Fibroblast of lung (primary cell): Measurements from ENCODE around the gene ARHGAP10. TPM values are rescaled to one million over a fixed set of nuclear protein-coding genes. Genes with fewer than 3 reads are reported as not detected.

Source experiments
- DNase-seq, 2 donors: peaks; one replicate each; pipeline versions ENCODE4 v3.0.0 to v3.0.0-alpha.2; 2010; ENCODE audit warnings: low read depth in 2 of 2
- H2AFZ ChIP-seq: 2 replicates; pipeline ENCODE4 v1.5.1; 2012; ENCODE audit warnings: low read length, control low read depth, inconsistent platforms
- H3K27ac ChIP-seq: 2 replicates; pipeline ENCODE4 v1.5.1; 2011; ENCODE audit warnings: low read length, control low read depth; ENCODE audit not compliant: insufficient read depth
- H3K27me3 ChIP-seq: 2 replicates; pipeline ENCODE4 v1.5.1; 2011; ENCODE audit warnings: mild to moderate bottlenecking, low read length; ENCODE audit not compliant: control insufficient read depth, insufficient read depth
- H3K36me3 ChIP-seq: 2 replicates; pipeline ENCODE4 v1.5.1; 2011; ENCODE audit warnings: low read length; ENCODE audit not compliant: control insufficient read depth, insufficient read depth
- H3K4me1 ChIP-seq: 2 replicates; pipeline ENCODE4 v1.5.1; 2011; ENCODE audit warnings: low read length; ENCODE audit not compliant: control insufficient read depth, insufficient read depth; ENCODE audit errors: extremely low read depth
- H3K4me2 ChIP-seq: 2 replicates; pipeline ENCODE4 v1.5.1; 2011; ENCODE audit warnings: low read length, control low read depth; ENCODE audit not compliant: insufficient read depth; ENCODE audit errors: extremely low read depth
- H3K4me3 ChIP-seq, 4 experiments: fragments of 200-600 bp in 1 of 4; sonication (generic) in 1 of 4; replicated peaks in 1 of 4; 2 replicates each; pipeline ENCODE4 v1.5.1; 2011 to 2016; ENCODE audit warnings: low read length in 4 of 4, low read depth in 3 of 4, mild to moderate bottlenecking in 3 of 4, control low read depth in 2 of 4, inconsistent platforms in 1 of 4, mixed read lengths in 1 of 4; ENCODE audit not compliant: insufficient read depth in 1 of 4; ENCODE audit errors: control extremely low read depth in 1 of 4
- H3K79me2 ChIP-seq: 2 replicates; pipeline ENCODE4 v1.5.1; 2012; ENCODE audit warnings: mild to moderate bottlenecking, low read length, inconsistent platforms; ENCODE audit not compliant: control insufficient read depth, insufficient read depth
- H3K9ac ChIP-seq: 2 replicates; pipeline ENCODE4 v1.5.1; 2011; ENCODE audit warnings: mild to moderate bottlenecking, low read length, control low read depth; ENCODE audit not compliant: insufficient read depth
- H3K9me3 ChIP-seq: 2 replicates; pipeline ENCODE4 v1.5.1; 2012; ENCODE audit warnings: low read depth, low read length; ENCODE audit not compliant: control insufficient read depth, insufficient read depth
- H4K20me1 ChIP-seq: 2 replicates; pipeline ENCODE4 v1.5.1; 2011; ENCODE audit warnings: low read length; ENCODE audit not compliant: control insufficient read depth, insufficient read depth; ENCODE audit errors: extremely low read depth
- EZH2 ChIP-seq: IDR thresholded peaks from 2 replicates; pipeline ENCODE4 v1.5.1; 2012; ENCODE audit warnings: low read length, control low read depth, mild to moderate bottlenecking; ENCODE audit errors: missing control alignments
- polyA plus RNA-seq, 2 donors: library from polyadenylated mRNA; depleted of rRNA in 1 of 2; stranded (reverse) in 1 of 2; unstranded in 1 of 2; fragments of >200 nt; gene quantifications; 2 replicates each; pipeline ENCODE4 v1.2.1, GENCODE V29; 2011 to 2012; ENCODE audit warnings: missing spikeins in 1 of 2
- total RNA-seq: library from RNA; depleted of rRNA; stranded (reverse); fragments of >200 nt; gene quantifications from 2 replicates; pipeline ENCODE4 v1.2.1, GENCODE V29; 2014
- TF ChIP-seq, protein P1 (sequence below), 2 donors: IDR thresholded peaks in 1 of 2; conservative IDR thresholded peaks in 1 of 2; 1 replicate in 1 of 2; 2 replicates in 1 of 2; pipeline ENCODE4 v1.5.1; 2011 to 2012; ENCODE audit warnings: low read length in 2 of 2, control low read depth in 1 of 2, inconsistent platforms in 1 of 2, low read depth in 1 of 2, mild to moderate bottlenecking in 1 of 2

The ARHGAP10 gene
- total and polyA plus RNA-seq, 2 donors (not counting 1 experiment from before 2014, with no cell fraction given): 21.6 to 35.8 TPM

DNA sequence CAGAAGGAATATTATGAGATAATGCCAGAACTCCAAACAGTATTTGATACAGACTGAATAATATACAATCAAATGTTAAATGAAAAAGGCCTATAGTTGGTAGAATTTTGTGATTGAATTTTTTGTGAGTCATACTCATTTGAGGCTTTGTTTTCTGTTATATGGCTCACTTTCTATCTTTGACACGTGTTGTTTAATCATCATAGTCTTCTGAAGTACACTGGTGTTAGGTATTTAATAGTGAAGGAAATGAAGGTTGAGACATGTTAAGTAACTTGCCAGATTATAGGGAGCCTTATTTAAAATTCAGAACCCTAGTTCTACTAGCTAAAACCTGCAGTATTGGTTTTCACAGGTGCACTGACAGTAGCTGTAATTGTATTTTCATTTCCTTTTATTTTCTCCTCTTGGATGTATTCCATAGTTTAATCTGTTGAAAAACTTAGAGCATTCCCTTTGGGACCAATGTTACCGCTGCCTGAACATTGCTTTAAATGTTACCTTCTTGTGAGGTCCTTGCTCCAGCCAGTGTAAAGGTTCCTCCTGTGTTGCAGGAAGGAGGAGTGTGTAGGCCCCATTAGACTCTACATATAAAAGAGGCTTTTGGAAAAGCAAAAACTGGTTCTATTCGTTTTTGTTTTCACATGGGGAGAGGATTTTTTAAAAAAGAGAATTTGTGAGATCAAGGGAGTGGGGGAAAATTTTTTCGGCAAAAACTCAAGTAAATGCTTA, 224.1 kb downstream of the ARHGAP10 start:
- Histone ChIP-seq H3K9me3 (no peaks in the 10 kb centered on the region), H3K4me2 (no peak overlapping the region), H3K4me1 (no peaks in the 10 kb centered on the region), H3K4me3 (no peak overlapping the region), H3K9ac (no peak overlapping the region), H3K36me3 (no peaks in the 10 kb centered on the region), H4K20me1 (no peaks in the 10 kb centered on the region), H3K27me3 (no peaks in the 10 kb centered on the region), H2AFZ (no peak overlapping the region), H3K79me2 (no peaks in the 10 kb centered on the region), H3K27ac (no peak overlapping the region)
- TF ChIP-seq, protein P1, sequence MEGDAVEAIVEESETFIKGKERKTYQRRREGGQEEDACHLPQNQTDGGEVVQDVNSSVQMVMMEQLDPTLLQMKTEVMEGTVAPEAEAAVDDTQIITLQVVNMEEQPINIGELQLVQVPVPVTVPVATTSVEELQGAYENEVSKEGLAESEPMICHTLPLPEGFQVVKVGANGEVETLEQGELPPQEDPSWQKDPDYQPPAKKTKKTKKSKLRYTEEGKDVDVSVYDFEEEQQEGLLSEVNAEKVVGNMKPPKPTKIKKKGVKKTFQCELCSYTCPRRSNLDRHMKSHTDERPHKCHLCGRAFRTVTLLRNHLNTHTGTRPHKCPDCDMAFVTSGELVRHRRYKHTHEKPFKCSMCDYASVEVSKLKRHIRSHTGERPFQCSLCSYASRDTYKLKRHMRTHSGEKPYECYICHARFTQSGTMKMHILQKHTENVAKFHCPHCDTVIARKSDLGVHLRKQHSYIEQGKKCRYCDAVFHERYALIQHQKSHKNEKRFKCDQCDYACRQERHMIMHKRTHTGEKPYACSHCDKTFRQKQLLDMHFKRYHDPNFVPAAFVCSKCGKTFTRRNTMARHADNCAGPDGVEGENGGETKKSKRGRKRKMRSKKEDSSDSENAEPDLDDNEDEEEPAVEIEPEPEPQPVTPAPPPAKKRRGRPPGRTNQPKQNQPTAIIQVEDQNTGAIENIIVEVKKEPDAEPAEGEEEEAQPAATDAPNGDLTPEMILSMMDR (conservative IDR thresholded peaks at IDR 0.05 in 1 of 2, IDR thresholded peaks at IDR 0.05 in 1 of 2; ENCODE audit: low read depth in 1 of 2, low read length in 2 of 2): no peak
- TF ChIP-seq EZH2: no peak
- DNase-seq: no peak

DNA sequence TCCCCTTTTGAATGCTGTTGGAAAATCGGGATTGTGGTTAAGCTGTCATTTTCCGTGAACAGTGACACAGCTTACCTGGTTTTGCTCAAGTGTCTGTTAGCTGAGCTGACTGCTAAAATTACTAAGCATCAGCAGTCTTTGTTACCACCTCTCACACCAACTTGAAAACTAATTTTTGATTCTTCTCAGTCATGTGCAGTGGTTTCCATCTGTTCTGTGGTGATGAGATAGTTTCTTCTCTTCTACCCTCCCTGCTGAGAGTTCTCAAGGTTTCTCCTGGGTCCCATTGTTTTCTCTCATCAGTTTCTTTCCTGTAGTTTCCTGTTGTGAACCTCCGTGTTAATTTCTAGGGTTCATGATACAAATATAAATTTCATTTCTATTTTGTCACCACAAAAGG, 225.6 kb downstream of the ARHGAP10 start:
- Histone ChIP-seq H3K9ac (no peak overlapping the region), H3K4me1 (no peaks in the 10 kb centered on the region), H3K4me3 (no peak overlapping the region), H3K79me2 (no peaks in the 10 kb centered on the region), H3K27ac (no peak overlapping the region), H3K36me3 (no peaks in the 10 kb centered on the region), H4K20me1 (no peaks in the 10 kb centered on the region), H2AFZ (no peak overlapping the region), H3K27me3 (no peaks in the 10 kb centered on the region), H3K4me2 (no peak overlapping the region), H3K9me3 (no peaks in the 10 kb centered on the region)
- DNase-seq: no peak
- TF ChIP-seq, protein P1 (conservative IDR thresholded peaks at IDR 0.05 in 1 of 2, IDR thresholded peaks at IDR 0.05 in 1 of 2; ENCODE audit: low read depth in 1 of 2, low read length in 2 of 2): no peak
- no peak for TF ChIP-seq EZH2

DNA sequence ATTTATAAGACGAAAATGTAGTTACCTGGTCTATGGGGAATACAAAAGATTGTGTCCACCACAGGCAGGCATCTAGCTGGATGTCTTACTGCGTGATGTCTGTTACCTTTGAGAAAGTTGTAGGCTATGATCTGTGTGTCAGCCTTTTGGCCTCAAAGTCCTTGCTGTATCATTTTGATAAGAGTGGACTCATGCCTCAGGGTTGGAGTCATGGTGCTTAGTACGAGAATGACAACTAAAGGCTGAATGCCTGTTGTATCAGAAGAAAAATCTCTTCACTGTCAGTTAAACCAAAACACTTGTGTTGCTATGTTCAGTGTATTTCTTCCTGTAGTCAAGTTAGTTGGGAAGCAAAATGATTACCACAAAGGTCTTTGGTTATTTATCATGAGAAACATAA, 226.2 kb downstream of the ARHGAP10 start:
- Histone ChIP-seq H3K9ac (no peak overlapping the region), H3K4me1 (no peaks in the 10 kb centered on the region), H3K9me3 (no peaks in the 10 kb centered on the region), H3K4me2 (no peak overlapping the region), H3K4me3 (no peak overlapping the region), H2AFZ (no peak overlapping the region), H4K20me1 (no peaks in the 10 kb centered on the region), H3K36me3 (no peaks in the 10 kb centered on the region), H3K27me3 (no peaks in the 10 kb centered on the region), H3K79me2 (no peaks in the 10 kb centered on the region), H3K27ac (no peak overlapping the region)
- TF ChIP-seq, protein P1 (conservative IDR thresholded peaks at IDR 0.05 in 1 of 2, IDR thresholded peaks at IDR 0.05 in 1 of 2; ENCODE audit: low read depth in 1 of 2, low read length in 2 of 2): no peak
- TF ChIP-seq EZH2: no peak
- no peak for DNase-seq
